Stimulated activated CD4-positive, alpha-beta T cell treated with anti-CD3 and anti-CD28 coated beads, Interleukin-12 subunit alpha, Interleukin-12 subunit beta, amount 100 ng/mL, for 24 hours (primary cell): ENCODE results near the gene LMNB1.
"Not testable (repeated sequence)": the region's sequence is repeated elsewhere in the genome, so short reads cannot be mapped to it uniquely, and the experiment has no call there.

Experiments
- DNase-seq, 2 experiments: peaks; one replicate each; pipeline ENCODE4 v3.0.0-alpha.2; 2020; ENCODE audit warnings: low read depth in 2 of 2

LMNB1 gene, protein sequence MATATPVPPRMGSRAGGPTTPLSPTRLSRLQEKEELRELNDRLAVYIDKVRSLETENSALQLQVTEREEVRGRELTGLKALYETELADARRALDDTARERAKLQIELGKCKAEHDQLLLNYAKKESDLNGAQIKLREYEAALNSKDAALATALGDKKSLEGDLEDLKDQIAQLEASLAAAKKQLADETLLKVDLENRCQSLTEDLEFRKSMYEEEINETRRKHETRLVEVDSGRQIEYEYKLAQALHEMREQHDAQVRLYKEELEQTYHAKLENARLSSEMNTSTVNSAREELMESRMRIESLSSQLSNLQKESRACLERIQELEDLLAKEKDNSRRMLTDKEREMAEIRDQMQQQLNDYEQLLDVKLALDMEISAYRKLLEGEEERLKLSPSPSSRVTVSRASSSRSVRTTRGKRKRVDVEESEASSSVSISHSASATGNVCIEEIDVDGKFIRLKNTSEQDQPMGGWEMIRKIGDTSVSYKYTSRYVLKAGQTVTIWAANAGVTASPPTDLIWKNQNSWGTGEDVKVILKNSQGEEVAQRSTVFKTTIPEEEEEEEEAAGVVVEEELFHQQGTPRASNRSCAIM

DNA sequence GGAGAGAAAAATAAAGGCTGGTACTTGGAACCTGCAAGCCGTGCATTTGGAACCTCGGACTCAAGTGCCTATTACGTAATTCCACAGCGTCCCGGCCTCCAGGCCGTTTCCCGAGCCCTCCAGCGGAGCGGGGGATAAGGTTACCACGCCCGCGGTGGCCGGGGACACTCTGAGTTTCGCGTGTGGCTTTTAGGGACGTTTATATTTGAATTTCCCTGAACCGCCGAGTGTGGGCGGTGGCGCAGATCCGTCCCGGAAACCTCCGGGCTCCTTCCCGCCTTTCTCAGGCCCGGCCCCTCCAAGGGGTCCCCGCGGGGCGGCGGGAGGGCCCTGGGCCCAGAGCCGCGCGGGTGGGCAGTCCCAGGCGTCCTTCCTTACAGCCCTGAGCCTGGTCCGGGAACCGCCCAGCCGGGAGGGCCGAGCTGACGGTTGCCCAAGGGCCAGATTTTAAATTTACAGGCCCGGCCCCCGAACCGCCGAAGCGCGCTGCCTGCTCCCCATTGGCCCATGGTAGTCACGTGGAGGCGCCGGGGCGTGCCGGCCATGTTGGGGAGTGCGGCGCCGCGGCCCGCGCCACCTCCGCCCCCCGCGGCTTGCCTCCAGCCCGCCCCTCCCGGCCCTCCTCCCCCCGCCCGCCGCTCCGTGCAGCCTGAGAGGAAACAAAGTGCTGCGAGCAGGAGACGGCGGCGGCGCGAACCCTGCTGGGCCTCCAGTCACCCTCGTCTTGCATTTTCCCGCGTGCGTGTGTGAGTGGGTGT, at the start of gene LMNB1:
Gene LMNB1 (plus strand): TSS at position 638 of the 758 bp plus-strand sequence. CDS start 373 bp downstream, outside the sequence.
- DNase-seq: peak; percentile 85 to 94

DNA sequence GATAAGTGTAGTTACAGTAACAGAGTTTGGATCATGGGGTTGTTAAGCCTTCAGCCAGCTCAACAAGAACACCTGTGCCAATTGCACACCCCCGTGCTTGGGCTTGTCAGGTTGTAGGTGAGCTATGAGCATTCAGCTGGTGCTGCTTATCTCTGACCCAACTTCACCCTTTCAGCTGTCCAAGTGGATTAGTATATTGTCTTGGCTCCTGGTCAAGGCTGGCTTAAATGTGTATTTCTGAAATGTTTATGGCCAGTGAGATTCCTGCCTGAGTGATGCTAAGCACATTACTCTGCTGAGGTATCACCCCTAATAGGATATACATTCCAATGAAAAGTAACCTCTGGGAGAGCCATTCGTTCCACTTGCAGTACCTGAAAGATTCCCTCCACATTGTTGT, 44.2 kb upstream of the LMNB1 start:
- DNase-seq: no peak

DNA sequence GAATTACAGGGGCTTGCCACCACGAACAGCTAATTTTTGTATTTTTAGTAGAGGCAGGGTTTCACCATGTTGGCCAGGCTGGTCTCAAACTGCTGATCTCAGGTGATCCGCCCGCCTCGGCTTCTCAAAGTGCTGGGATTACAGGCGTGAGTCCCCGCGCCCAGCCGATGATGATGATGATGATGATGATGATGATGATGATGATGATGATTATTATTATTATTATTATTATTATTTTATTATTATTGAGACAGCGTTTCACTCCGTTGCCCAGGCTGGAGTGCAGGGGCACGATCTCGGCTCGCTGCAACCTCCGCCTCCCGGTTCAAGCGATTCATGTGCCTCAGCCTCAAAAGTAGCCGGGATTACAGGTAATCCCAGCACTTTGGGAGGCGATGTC, 42.4 kb upstream of the LMNB1 start:
- not testable (repeated sequence) for DNase-seq

DNA sequence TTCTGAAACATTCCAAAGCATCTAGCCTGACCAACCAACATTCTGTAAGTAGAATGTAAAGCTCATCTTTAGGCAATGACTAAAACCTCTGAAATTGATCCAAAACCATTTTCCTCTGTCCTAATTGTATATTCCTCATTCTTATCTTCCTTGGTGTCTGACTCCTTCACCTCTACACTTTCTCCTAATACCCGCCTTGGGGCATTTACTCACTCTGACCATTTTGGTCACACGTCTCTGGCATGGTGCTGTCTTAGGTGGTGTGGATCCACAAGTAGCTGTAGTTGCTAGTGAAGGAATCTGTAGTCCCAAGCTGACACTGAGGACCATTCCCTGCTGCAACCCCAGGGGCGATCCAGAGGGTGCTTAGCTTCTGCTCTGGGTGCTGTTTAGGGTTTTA, 40.8 kb upstream of the LMNB1 start:
- no peak for DNase-seq

DNA sequence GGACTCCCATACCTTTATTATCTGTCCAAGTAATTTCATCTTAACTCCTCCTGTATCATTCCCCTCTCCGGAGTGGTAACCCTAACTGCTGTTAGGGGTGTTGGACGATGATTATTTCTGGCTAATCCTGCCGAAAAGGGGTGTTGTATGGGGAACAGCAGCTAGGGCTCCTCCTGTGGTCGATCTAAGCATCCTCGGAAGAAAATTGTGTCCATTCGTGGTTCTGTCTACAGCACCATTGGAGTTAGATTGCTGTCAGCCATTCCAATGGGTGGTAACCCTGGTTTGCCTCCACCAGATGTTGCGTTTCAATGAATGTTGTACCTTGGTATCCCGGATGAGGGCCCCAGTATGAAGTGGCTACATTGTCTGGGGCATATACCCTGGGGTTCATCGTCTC, 35.6 kb upstream of the LMNB1 start:
- no peak for DNase-seq

DNA sequence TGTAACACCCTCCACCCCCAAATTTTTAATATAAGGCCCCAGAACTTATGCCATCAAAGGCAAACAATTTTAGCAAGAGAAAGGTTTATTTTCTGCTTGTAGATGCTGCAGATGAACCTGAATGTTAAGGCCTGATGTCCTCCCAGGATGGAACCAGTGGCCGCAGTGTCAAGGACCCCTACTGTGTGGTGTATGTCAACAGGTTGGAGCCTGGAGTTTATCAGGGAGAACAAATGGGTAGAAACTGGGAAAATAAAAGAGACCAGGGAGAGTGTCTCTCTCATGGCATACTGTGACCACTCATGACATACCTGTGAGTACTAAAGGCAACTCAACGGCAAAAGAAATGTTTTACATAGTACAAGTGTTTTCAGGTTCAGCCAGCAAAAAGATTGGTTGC, 34.5 kb upstream of the LMNB1 start:
- DNase-seq: no peak

DNA sequence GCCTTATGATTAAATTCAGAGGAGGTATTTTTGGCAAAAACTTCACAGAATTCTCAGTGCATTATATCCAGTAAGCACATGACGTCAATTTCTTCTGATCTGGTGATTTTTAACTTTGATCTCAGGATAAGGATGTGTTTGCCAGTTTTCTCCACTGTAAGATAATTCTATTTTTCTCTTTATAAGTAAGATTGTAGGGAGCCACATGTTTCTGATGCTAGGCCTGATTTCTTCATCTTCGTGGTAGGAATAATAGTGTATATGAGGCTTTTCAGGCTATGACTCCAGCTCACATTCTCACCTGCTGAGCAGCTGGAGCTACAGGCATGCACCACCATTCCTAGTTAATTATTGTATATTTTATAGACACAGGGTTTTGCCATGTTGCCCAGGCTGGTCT, 32.1 kb upstream of the LMNB1 start:
- DNase-seq: no peak

DNA sequence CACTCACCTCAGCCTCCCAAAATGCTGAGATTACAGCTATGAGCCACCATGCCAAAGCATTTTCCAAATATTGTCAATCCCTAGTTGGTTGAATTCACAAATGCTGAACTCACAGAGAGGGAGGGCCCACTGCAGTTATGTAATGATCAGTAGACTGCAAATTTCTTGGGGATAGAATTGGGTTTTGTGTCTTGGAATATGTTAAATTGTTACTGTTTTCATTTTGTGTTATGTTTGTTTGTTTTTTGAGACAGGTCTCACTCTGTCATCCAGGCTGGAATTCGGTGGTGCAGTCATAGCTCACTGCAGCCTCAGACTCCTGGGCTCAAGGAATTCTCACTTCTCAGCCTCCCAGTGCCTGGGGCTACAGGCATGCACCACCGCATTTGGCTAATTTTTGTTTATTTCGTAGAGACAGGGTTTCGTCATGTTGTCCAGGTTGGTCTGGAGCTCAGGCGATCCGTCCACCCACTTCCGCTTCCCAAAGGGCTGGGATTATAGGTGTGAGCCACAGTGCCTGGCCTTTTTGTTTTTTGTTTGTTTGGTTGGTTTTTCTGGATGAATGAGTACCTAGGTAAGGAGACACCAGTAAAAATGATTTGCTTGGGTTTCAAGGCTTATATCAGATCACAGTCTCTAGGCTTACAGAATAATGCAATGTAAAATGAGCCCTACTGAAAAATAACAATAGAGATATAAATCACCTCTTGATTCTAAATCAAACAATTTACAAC, 31.5 kb upstream of the LMNB1 start:
- DNase-seq: no peak

DNA sequence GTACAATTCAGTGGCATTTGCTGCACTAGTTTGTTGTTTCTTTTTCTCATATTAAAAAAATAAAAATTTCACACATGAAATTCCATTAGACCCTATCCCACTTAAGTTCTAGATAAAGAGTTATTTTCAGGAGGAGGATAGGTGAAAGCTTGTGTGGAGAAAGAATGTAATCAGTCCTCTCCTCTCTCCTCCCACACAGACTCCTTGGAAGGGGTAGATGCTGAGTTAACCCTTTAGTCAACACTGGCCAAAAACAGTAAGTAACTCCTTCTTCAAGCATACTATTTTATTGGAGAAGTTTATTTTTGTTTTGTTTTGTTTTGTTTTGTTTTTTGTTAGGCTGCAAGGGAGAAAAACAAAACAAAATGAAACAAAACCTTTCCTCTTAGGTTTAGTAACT, 30.6 kb upstream of the LMNB1 start:
- no peak for DNase-seq

DNA sequence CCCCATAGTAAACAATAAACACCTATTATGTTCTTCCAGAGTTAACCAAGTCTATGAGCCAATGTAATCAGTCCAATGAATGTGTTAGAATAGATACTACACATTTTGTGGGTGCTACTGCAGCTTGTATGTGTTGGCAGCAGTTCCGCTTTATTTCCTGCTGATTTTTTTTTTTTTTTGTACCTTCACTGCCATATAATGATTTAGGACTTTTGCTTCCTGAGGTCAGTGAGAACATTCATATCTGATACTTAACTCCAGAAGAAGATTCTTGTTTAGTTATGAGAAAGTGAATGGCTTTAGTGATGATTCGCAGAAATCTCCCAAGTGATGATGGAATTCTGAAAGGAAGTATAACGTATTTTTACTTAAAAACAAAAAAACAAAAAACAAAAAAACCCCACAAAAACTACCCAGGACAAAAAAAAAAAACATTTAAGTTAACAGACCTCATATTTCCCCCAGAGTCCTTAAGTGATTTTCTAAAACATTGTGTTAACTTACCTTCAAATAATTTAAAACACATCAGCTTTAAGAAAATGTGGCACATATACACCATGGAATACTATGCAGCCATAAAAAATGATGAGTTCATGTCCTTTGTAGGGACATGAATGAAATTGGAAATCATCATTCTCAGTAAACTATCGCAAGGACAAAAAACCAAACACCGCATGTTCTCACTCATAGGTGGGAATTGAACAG, 24.7 kb upstream of the LMNB1 start:
- DNase-seq: no peak

DNA sequence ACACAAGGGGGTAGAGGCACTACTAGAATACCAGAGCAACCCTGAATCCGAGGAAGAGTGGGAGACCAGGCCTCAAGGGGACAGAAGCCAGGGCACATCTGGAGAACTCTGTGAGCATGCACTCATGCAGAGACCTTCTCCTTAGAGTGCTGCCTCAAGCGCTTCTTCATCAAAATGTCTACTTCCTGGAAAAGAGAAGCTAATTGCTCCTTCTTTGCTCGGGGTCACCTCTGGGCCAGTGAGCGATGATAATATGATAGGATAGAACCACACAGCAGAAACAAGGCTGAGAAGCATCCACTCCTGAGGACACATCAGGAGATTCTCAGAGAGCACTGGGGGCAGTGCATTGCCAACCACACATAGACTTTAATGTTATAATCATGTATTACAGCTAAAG, 23.7 kb upstream of the LMNB1 start:
- no peak for DNase-seq

DNA sequence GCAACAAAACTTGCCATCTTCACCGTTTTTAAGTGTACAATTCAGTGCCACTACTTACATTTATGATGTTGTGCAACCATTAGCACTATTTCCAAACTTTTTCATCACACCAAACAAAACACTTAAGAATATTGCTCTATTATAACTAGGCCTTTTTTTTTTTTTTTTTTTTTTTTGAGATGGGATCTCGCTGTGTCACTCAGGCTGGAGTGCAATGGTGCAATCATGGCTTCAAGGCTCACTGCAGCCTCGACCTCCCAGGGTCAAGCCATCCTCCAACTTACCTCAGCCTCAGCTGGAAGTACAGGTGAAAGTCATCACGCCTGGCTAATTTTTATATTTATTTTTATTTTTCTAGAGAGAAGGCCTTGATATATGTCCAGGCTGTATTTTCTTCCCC, 22.3 kb upstream of the LMNB1 start:
- no peak for DNase-seq

DNA sequence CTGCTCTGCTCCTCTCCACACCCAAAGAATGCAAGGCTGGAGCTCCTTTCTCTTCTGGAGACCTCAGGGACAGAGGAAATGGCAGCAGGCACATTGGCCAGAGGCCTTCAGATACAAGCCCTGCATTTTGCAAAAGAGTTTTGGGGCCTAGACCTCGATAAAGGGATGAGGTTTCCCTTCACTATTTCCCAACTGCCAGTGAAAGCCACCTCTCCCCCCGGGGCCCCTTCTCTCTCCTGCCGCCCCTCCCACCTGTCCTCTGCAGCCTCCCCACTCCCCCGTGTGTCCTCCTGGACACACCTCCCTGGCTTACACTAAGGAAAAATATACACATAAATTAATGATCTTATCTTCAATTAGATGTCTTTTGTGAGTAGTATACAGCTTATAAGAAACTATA, 21.3 kb upstream of the LMNB1 start:
- DNase-seq: no peak

DNA sequence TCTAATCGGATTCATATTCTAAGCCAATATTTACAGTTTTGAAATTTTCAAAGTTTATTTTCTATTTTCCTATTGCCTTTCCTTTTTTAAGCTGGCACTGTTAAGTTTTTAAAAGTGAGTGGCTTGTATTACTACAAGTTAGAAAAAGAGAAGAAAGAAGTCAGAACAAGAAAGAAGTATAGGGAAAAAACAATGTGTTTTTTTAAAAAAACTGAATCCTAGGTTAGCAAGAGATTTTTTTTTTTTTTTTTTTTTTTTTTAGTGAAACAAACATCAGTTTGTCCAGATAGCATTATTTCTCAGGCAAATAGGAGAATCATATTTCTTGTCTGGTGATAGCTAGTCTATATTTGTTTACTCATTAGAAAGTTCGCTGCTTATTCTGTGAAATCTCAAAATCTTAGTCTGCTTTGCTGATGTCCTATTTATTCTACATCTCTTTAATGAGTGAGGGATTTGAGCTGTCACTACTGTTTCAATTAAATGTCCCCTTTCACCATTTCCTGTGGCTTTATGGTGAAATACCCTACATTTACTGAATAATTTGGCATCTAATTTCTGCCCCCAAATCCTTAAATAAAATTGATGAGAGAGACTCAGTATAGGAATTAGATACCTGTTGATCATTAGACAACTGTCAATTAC, 19.1 kb upstream of the LMNB1 start:
- no peak for DNase-seq

DNA sequence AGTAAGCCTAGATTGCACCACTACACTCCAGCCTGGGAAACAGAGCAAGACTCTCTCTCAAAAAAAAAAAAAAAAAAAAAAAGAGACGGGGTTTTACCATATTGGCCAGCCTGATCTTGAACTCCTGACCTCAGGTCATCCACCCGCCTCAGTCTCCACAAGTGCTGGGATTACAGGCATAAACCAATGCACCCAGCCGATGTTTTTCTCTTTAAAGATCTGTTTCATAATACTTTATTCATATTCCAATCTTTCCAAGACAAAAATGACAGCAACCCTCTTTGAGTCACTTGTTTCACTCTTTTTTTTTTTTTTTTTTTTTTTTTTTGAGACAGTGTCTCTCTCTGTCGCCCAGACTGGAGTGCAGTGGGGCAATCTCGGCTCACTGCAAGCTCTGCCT, 13.6 kb upstream of the LMNB1 start:
- DNase-seq: no peak

DNA sequence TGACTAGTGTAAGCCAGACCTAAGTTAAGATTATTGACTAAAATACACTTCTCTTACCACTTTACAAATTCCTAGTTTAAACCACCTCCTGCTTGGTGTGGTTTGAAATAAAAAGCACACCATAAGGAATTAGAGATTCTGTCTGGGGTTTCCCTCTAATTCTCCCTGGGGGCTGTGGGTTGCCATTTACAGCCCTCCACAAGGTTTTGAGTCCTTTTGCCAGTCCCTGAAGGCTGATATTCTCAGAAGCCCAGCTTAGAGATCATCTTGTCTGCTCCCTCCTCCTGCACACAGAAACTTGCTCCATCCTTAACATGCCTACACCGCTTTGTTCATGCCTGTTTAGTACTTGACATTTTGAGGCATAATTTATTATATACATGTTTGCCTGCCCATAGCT, 7.2 kb upstream of the LMNB1 start:
- DNase-seq: no peak

DNA sequence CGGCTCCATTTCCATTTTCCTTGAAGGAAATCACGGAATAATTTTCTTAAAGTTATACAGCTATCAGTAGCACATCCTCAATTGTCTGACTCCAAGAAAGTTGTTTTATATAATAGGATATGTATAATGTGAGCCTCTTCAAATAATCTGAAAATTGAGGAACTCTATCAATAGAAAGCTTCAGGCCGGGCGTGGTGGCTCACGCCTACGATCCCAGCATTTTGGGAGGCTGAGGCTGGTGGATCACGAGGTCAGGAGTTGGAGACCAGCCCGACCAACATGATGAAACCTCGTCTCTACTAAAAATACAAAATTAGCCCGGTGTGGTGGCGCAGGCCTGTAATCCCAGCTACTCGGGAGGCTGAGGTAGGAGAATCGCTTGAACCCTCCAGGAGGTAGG, 3.4 kb upstream of the LMNB1 start:
- DNase-seq: not testable (repeated sequence)

DNA sequence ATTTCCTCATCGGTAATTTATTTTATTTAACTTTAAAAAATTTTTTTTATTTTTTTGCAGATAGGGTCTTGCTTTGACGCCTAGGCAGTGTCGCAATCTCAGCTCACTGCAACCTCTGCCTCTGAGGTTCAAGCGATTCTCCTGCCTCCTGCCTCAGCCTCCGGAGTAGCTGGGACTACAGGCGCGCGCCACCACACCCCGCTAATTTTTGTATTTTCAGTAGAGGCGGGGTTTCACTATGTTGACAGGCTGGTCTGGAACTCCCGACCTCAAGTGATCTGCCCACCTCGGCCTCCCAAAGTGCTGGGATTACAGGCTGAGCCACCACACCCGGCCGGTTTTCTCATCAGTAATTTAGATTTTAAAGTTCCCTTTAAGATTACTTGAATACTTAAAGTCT, 2.3 kb upstream of the LMNB1 start:
- DNase-seq: not testable (repeated sequence)

DNA sequence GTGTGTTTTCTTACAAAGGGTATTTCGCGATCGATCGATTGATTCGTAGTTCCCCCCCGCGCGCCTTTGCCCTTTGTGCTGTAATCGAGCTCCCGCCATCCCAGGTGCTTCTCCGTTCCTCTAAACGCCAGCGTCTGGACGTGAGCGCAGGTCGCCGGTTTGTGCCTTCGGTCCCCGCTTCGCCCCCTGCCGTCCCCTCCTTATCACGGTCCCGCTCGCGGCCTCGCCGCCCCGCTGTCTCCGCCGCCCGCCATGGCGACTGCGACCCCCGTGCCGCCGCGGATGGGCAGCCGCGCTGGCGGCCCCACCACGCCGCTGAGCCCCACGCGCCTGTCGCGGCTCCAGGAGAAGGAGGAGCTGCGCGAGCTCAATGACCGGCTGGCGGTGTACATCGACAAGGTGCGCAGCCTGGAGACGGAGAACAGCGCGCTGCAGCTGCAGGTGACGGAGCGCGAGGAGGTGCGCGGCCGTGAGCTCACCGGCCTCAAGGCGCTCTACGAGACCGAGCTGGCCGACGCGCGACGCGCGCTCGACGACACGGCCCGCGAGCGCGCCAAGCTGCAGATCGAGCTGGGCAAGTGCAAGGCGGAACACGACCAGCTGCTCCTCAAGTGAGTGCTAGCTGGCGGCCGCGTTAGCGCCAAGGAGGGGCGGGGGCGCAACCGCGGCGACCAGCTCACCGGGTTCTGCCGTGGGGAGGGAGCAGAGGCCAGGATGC, 480 bp downstream of the LMNB1 start:
- peak; percentile 24 to 25 for DNase-seq

DNA sequence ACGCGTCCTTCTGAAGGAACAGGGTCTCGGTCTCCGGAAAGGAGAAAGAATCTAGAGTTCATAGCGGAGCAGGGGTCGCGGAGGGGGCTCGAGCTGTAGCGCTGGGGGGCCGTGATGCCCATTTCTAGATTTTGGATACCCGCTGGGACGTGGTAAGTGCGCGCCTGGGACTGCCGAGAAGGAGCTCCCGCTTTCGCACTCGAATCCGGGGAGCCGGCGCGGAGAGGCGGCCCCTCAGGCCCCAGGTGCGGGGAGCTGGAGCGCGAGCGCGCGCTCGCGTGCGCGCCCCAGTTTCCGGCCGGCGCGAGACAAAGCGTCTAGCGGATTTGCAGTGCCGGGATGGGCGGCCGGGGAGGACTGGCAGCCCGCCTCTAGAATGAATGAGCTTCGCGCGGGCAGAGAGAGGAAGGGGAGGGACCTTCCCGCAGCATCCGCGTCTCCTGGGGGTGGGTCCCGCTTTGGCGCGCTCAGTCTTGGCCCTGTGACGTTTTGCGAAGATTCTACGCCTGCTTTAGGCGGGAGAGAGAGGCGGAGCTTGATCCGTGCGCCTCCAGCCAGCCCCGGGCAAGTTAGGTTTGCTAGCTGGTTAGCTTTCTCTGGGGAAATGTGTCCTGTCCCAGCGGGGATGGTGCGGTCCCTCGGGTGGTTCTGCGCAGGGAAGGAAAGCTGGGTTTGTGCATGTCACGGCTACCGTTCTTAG, 1.2 kb downstream of the LMNB1 start:
- DNase-seq: peak; percentile 92 to 93
